Dendritic cell treated with granulocyte-macrophage colony-stimulating factor and Interleukin-4, amounts not matched to agents 40 ng/mL and 50 ng/mL, for 4 days (primary cell): ENCODE measurements around the gene ANXA6.
"Not testable (repeated sequence)": the region's sequence is repeated elsewhere in the genome, so short reads cannot be mapped to it uniquely, and the experiment has no call there.

Experiments used
- H3K27ac Mint-ChIP-seq: one replicate; pipeline ENCODE4 v1.8.0; 2022; ENCODE audit warnings: mild to moderate bottlenecking, mixed read lengths
- H3K27me3 Mint-ChIP-seq: one replicate; pipeline ENCODE4 v1.8.0; 2022; ENCODE audit warnings: mild to moderate bottlenecking, mixed read lengths
- H3K36me3 Mint-ChIP-seq: one replicate; pipeline ENCODE4 v1.8.0; 2022; ENCODE audit warnings: low read depth, mixed read lengths
- H3K4me1 Mint-ChIP-seq: one replicate; pipeline ENCODE4 v1.8.0; 2022; ENCODE audit warnings: low read depth, mixed read lengths
- H3K4me3 Mint-ChIP-seq: one replicate; pipeline ENCODE4 v1.8.0; 2022; ENCODE audit warnings: mild to moderate bottlenecking, moderate library complexity, mixed read lengths
- H3K9me3 Mint-ChIP-seq: one replicate; pipeline ENCODE4 v1.8.0; 2022; ENCODE audit warnings: mixed read lengths
- intact Hi-C: fragments of 100-400 bp; cut with micrococcal nuclease; formaldehyde crosslinking; loops from one replicate; pipeline ENCODE4 v1.15.0; 2022

The ANXA6 gene

GRCh38 chr5:151186538-151186937 lies 29.0 kb upstream of the ANXA6 start:
- no peak overlapping the region for H3K4me3 Mint-ChIP-seq
- intact Hi-C loops: no loop called here
- no peak overlapping the region for H3K27ac Mint-ChIP-seq
- peaks cover 16% of the 10 kb centered on the region for H3K9me3 Mint-ChIP-seq
- H3K27me3 Mint-ChIP-seq: no peaks in the 10 kb centered on the region
- H3K36me3 Mint-ChIP-seq: peaks cover 93% of the 10 kb centered on the region
- H3K4me1 Mint-ChIP-seq: peaks cover 10% of the 10 kb centered on the region

GRCh38 chr5:151186052-151186451 lies 28.5 kb upstream of the ANXA6 start:
- intact Hi-C loops: no loop called here
- no peak overlapping the region for H3K27ac Mint-ChIP-seq
- H3K9me3 Mint-ChIP-seq: peaks cover 16% of the 10 kb centered on the region
- no peaks in the 10 kb centered on the region for H3K27me3 Mint-ChIP-seq
- H3K4me1 Mint-ChIP-seq: peaks cover 5% of the 10 kb centered on the region
- H3K4me3 Mint-ChIP-seq: no peak overlapping the region
- H3K36me3 Mint-ChIP-seq: peaks cover 95% of the 10 kb centered on the region

- H3K27me3 Mint-ChIP-seq: no peaks in the 10 kb centered on the region
- peaks cover 95% of the 10 kb centered on the region for H3K36me3 Mint-ChIP-seq
- H3K4me3 Mint-ChIP-seq: no peak overlapping the region
- no peak overlapping the region for H3K27ac Mint-ChIP-seq
- H3K9me3 Mint-ChIP-seq: peaks cover 9% of the 10 kb centered on the region
- intact Hi-C loops: no loop called here
- no peaks in the 10 kb centered on the region for H3K4me1 Mint-ChIP-seq
Observed at GRCh38 chr5:151184316-151185042, 26.9 kb upstream of the ANXA6 start.

GRCh38 chr5:151183456-151184245 lies 26.1 kb upstream of the ANXA6 start:
- no peaks in the 10 kb centered on the region for H3K4me1 Mint-ChIP-seq
- H3K9me3 Mint-ChIP-seq: peaks cover under 1% of the 10 kb centered on the region
- intact Hi-C loops: no loop called here
- peaks cover 95% of the 10 kb centered on the region for H3K36me3 Mint-ChIP-seq
- H3K4me3 Mint-ChIP-seq: no peak overlapping the region
- H3K27me3 Mint-ChIP-seq: no peaks in the 10 kb centered on the region
- no peak overlapping the region for H3K27ac Mint-ChIP-seq

GRCh38 chr5:151182976-151183375 lies 25.4 kb upstream of the ANXA6 start:
- H3K9me3 Mint-ChIP-seq: no peaks in the 10 kb centered on the region
- no peak overlapping the region for H3K27ac Mint-ChIP-seq
- peaks cover 98% of the 10 kb centered on the region for H3K36me3 Mint-ChIP-seq
- H3K4me1 Mint-ChIP-seq: no peaks in the 10 kb centered on the region
- H3K27me3 Mint-ChIP-seq: no peaks in the 10 kb centered on the region
- no peak overlapping the region for H3K4me3 Mint-ChIP-seq
- intact Hi-C loops: no loop called here

GRCh38 chr5:151182524-151182900 lies 24.9 kb upstream of the ANXA6 start:
- H3K27me3 Mint-ChIP-seq: no peaks in the 10 kb centered on the region
- intact Hi-C loops: no loop called here
- H3K4me1 Mint-ChIP-seq: no peaks in the 10 kb centered on the region
- no peak overlapping the region for H3K4me3 Mint-ChIP-seq
- peaks cover 97% of the 10 kb centered on the region for H3K36me3 Mint-ChIP-seq
- no peaks in the 10 kb centered on the region for H3K9me3 Mint-ChIP-seq
- no peak overlapping the region for H3K27ac Mint-ChIP-seq

GRCh38 chr5:151181818-151182523 lies 24.4 kb upstream of the ANXA6 start:
- Mint-ChIP-seq H3K9me3 (no peaks in the 10 kb centered on the region), H3K27ac (no peak overlapping the region)

GRCh38 chr5:151180291-151180690 lies 22.7 kb upstream of the ANXA6 start:
- intact Hi-C loops: no loop called here
- no peaks in the 10 kb centered on the region for H3K4me1 Mint-ChIP-seq
- no peaks in the 10 kb centered on the region for H3K9me3 Mint-ChIP-seq

More at GRCh38 chr5:151181818-151182523, 24.4 kb upstream of the ANXA6 start:
- H3K36me3 Mint-ChIP-seq: peaks cover 91% of the 10 kb centered on the region
- no peaks in the 10 kb centered on the region for H3K27me3 Mint-ChIP-seq
- H3K4me1 Mint-ChIP-seq: no peaks in the 10 kb centered on the region
- H3K4me3 Mint-ChIP-seq: no peak overlapping the region
- intact Hi-C loops: no loop called here

GRCh38 chr5:151179489-151179840 lies 21.9 kb upstream of the ANXA6 start:
- Mint-ChIP-seq H3K36me3 (peaks cover 66% of the 10 kb centered on the region), H3K27ac (no peak overlapping the region), H3K27me3 (no peaks in the 10 kb centered on the region), H3K9me3 (no peaks in the 10 kb centered on the region), H3K4me3 (no peak overlapping the region), H3K4me1 (no peaks in the 10 kb centered on the region)
- intact Hi-C loops: no loop called here

More at GRCh38 chr5:151180291-151180690, 22.7 kb upstream of the ANXA6 start:
- H3K27me3 Mint-ChIP-seq: no peaks in the 10 kb centered on the region
- H3K4me3 Mint-ChIP-seq: no peak overlapping the region
- no peak overlapping the region for H3K27ac Mint-ChIP-seq
- H3K36me3 Mint-ChIP-seq: peaks cover 74% of the 10 kb centered on the region

GRCh38 chr5:151178777-151179488 lies 21.4 kb upstream of the ANXA6 start:
- intact Hi-C loops: no loop called here
- no peak overlapping the region for H3K27ac Mint-ChIP-seq
- no peak overlapping the region for H3K4me3 Mint-ChIP-seq

GRCh38 chr5:151178372-151178771 lies 20.8 kb upstream of the ANXA6 start:
- H3K4me3 Mint-ChIP-seq: no peak overlapping the region
- H3K27me3 Mint-ChIP-seq: no peaks in the 10 kb centered on the region
- H3K27ac Mint-ChIP-seq: no peak overlapping the region
- peaks cover 5% of the 10 kb centered on the region for H3K4me1 Mint-ChIP-seq
- intact Hi-C loops: no loop called here
- H3K9me3 Mint-ChIP-seq: no peaks in the 10 kb centered on the region
- H3K36me3 Mint-ChIP-seq: peaks cover 55% of the 10 kb centered on the region

More at GRCh38 chr5:151178777-151179488, 21.4 kb upstream of the ANXA6 start:
- peaks cover 2% of the 10 kb centered on the region for H3K4me1 Mint-ChIP-seq
- H3K27me3 Mint-ChIP-seq: no peaks in the 10 kb centered on the region
- no peaks in the 10 kb centered on the region for H3K9me3 Mint-ChIP-seq
- H3K36me3 Mint-ChIP-seq: peaks cover 61% of the 10 kb centered on the region

- H3K27ac Mint-ChIP-seq, H3K9me3 Mint-ChIP-seq, H3K27me3 Mint-ChIP-seq, H3K4me3 Mint-ChIP-seq, intact Hi-C loops: not testable (repeated sequence)
- H3K36me3 Mint-ChIP-seq: peaks cover 34% of the 10 kb centered on the region
- peaks cover 12% of the 10 kb centered on the region for H3K4me1 Mint-ChIP-seq
Observed at GRCh38 chr5:151176268-151176667, 18.7 kb upstream of the ANXA6 start.

GRCh38 chr5:151174612-151175101 lies 17.1 kb upstream of the ANXA6 start:
- H3K4me1 Mint-ChIP-seq: peaks cover 23% of the 10 kb centered on the region
- no peak overlapping the region for H3K27ac Mint-ChIP-seq
- intact Hi-C loops: no loop called here

More at GRCh38 chr5:151174612-151175101, 17.1 kb upstream of the ANXA6 start:
- no peaks in the 10 kb centered on the region for H3K27me3 Mint-ChIP-seq
- no peak overlapping the region for H3K4me3 Mint-ChIP-seq
- peaks cover 19% of the 10 kb centered on the region for H3K36me3 Mint-ChIP-seq
- no peaks in the 10 kb centered on the region for H3K9me3 Mint-ChIP-seq
